GM21390 (cell line): ENCODE measurements around the gene ERVV-1.
"Not testable (repeated sequence)": the region's sequence is repeated elsewhere in the genome, so short reads cannot be mapped to it uniquely, and the experiment has no call there.

Experiments
- ATAC-seq: cut with Tn5 transposase; IDR thresholded peaks from one replicate; pipeline ENCODE4 v1.9.1; 2021; ENCODE audit not compliant: unreplicated experiment

ERVV-1 gene

DNA sequence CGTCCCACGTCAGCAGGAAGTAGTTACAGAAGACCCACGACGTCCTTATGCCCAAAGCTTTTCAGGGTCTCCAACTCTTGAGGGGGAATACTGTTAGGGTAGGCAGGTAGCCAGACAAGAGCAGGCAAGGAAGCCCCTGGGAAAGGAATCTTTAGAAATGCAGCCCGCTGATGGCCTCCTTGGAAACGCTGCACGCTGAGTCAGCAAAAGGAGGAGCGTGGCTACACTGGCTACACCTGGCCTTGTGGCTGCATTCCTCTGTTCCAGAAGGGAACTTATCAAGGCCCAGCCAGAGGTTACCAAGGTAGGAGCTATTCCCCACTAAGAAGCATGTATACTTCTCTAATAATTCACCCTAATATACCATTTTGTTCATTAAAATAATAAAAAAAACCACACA lies 2.0 kb downstream of the ERVV-1 start:
- no peak for ATAC-seq

DNA sequence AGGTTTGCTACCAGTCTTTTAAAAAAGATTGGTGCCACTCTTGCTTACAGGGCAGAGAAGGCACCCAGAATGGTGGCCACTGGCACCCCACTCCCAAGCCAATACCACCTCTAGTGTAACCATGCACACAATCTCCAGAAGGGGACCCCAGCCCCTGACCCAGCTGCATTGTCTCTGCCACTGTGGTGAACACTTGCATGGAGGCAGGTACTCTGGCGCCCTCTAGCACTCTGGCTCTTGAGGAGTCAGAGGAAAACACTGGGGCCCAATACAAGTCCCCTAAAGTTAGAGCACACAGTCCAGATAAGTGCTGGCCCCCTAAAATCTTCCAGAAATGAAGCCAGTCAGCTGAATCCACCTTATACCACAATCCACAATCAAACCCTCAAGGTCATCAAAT lies 6.0 kb downstream of the ERVV-1 start:
- ATAC-seq: no peak

DNA sequence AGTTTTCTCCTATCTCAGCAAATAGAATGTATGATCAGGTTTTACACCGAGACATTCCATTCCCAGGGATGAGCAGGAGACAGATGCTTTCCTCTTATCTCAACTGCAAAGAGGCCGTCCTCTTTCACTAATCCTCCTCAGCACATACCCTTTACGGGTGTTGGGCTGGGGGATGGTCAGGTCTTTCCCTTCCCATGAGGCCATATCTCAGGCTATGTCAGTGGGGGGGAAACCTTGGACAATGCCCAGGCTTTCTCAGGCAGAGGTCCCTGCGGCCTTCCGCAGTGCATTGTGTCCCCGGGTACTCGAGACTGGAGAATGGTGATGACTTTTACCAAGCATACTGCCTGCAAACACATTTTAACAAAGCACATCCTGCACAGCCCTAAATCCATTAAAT lies 14.6 kb downstream of the ERVV-1 start:
- not testable (repeated sequence) for ATAC-seq

DNA sequence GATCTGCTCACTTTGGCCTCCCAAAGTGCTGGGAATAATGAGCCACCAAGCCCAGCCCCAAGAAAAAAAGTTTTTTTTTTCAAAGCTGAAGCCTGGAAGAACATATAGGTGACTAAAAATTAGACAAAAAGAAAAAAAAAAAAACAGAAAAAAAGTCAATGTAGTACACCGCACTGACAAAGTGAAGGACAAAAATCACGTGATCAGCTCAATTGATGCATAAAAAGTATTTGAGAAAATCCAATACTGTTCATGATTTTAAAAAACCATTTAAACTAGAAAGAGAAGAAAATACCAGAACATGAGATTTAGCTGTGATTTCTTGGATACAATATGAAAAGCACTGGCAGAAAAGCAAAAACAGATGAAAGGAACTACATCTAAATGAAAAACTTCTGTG lies 20.3 kb downstream of the ERVV-1 start:
- ATAC-seq: no peak

DNA sequence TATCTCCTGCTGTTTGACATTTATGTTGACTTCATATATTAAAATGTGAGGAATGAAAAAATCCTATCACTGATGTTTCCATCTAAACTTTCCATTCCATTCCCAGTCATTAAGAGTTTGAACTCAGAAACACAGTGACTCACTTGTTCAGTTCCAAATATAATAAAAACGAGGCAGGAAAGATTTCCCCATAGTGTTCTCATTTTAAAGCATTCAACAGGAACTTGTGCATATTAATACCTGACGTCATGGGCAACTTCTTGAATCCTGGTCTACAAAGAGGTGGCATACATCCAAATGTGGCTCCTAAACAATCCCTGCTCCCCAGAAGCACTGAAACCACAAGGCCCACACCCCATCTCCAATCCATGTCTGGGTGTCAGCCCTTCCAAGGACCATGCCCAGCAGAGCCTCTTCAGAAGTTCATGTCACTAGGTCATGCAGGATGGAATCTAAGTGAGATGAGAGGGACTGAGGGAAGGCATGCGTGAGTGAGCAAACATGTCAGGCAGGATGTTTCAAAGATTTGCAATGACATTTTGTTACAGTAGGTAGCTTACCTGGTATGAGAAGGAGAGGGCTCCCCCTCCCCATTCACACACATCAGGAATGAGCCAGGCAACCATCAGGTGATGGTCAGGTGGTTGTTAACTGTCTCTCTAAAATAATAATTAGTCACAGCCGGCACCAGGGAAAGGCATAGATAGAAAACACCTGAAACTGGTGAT lies 21.4 kb downstream of the ERVV-1 start:
- no peak for ATAC-seq

DNA sequence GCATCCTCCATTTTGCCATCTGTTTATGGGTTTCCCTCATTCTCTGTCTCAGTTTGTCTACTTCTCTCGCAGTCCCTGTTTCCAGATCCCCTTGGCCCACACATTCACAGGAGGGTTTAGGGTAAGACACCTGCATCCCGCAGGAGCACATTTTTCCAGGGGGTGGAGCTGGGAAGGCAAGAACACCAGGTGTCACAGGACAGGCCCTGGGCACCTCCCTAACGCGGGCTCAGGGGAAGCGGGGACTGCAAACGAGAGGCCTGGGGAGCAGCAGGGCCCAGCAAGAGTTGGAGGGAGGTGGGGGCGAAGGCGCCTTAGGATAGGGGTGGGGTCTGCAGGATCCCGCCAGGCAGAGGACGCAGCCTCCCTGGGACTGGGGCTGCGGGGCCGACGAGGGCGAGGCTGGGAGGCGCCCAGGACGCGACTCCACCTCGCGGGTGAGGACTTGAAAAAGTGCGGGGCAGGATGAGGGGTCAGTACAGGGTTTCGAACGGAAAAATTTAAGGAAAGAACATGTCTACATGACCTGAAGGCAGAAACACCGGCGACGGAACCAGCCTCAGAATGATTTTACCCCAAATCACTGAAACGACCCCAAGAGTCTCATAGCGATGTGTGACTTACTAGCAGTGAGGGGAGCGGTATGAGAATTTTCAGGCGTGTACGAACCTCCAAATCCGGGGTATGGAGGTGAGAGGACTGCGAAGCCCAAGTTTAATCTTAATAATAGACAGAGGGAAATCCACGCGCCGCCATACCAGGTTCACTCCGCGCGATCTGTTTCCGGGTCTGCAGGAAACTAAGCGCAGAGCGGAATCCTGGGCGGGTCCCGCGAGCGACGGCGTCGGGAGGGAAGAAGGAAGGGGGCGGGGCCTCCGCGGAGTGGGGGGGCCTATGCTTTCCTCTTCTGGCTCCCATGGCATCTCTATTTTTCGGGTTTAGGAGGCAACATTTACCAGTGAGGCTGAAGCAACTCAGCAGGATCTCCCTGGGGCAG lies 23.7 kb downstream of the ERVV-1 start:
- no peak for ATAC-seq

DNA sequence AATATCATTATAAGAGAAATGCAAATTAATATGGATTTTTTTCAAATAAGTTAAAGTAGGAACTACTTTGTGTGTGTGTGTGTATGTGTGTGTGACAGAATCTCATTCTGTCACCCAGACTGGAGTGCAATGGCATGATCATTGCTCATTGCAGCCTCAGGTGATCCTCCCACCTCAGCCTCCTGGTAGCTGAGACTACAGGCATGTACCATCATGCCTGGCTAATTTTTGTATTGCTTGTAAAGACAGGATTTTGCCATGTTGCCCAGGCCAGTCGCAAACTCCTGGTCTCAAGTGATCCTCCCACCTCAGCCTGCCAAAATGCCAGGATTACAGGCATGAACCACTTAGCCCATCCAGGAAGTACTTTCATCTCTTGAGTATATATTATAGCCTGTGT lies 27.6 kb downstream of the ERVV-1 start:
- no peak for ATAC-seq

DNA sequence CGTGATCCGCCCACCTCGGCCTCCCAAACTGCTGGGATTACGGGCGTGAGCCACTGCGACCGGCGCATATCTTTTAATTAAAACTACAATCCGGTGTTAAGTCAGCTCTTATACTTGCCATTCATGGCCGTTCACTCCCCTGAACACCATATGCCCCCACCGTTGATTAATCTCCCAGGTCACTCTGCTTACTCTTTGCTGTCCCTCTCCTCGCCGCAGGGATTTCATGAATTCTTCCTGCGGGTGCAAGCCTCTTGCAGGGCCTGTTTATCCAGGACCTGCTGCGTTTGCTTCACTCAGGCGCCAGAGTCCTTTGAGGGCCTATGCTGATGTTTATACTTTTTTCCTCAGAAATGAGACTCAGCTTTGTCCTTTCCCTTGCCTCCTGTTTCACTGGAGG lies 31.8 kb downstream of the ERVV-1 start:
- ATAC-seq: no peak

DNA sequence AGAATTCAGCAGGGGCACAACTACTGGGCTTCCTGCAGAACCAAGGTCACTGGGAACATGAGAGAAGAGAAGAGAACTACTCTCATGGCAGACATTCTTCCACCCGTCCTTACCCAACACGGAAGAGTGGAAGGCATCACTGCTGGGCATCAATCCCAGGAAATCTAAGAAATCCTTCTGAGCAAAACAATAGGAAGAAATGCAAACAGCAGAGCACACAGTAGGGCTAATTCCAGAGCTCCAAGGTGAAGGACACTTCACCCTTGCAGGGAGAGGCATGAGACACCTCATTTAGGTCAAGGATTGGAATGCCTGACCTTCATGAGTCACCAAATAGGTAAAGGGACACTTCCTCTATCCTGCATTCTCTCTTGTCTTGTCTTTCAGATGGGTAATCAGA lies 33.7 kb downstream of the ERVV-1 start:
- ATAC-seq: no peak

DNA sequence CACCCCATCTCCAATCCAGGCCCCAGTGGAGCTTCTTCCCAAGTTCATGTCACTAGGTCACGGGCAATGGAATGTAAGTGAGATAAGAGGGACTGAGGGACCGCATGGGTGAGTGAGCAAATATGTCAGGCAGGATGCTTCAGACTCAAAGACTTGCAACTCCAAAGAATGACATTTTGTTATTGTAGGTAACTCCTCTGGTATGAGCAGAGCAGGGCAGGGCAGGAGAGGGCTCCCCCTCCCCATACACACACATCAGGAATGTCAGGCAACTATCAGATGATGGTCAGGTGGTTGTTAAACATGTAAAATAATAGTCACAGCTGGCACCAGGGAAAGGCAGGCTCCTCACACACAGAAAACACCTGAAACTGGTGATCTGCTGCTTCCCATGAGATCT lies 41.4 kb downstream of the ERVV-1 start:
- ATAC-seq: no peak

DNA sequence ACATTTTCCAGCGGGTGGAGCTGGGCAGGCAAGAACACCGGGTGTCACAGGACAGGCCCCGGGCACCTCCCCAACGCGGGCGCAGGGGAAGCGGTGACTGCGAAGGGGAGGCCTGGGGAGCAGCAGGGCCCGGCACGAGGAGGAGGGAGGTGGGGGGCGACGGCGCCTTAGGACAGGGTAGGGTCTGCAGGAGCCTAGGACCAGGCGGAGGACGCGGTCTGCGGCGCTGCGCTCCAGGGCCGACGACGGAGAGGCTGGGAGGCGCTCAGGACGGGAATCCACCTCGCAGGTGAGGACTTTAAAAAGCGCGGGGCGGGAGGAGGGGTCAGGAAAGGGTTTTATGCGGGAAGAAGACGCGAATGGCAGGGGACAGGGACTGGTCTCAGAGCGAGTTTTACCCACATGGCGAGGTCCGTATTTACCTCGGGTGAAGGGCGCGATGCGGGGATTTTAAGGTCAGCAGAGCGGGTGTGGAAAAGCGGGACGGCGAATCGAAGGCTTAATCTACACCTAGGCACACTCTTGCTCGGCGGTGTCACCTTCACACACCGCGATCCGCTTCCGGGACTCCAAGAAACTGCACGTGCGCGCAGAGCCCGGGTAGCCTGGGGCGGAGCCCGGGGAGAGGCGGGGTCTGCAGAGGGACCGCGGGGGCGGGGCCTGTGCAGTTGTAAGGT lies 44.3 kb downstream of the ERVV-1 start:
- ATAC-seq: no peak
